Peyer's patch (tissue), 4 donors: ENCODE data around the gene SMG9. TPM values are rescaled to one million over a fixed set of nuclear protein-coding genes. Genes with fewer than 3 reads are reported as not detected.

Source experiments
- DNase-seq, 3 donors: peaks; one replicate each; pipeline ENCODE4 v3.0.0-alpha.2; 2017 to 2019
- H3K27ac ChIP-seq, 4 donors: fragments of 200-600 bp; sonication (generic); one replicate each; pipeline ENCODE4 v1.5.1; 2016 to 2019
- H3K27me3 ChIP-seq, 2 donors: fragments of 200-600 bp; sonication (generic); one replicate each; pipeline ENCODE4 v1.5.1; 2019
- H3K36me3 ChIP-seq, 3 donors: fragments of 200-600 bp; sonication (generic); one replicate each; pipeline ENCODE4 v1.5.1; 2016 to 2019
- H3K4me1 ChIP-seq, 4 donors: fragments of 200-600 bp; sonication (generic); one replicate each; pipeline ENCODE4 v1.5.1; 2016 to 2019
- H3K4me3 ChIP-seq, 4 donors: fragments of 200-600 bp; sonication (generic); 1 replicate in 3 of 4; 2 replicates in 1 of 4; pipeline ENCODE4 v1.5.1; 2016 to 2019; ENCODE audit warnings: mild to moderate bottlenecking in 1 of 4
- H3K9me3 ChIP-seq, 4 donors: fragments of 200-600 bp; sonication (generic); one replicate each; pipeline ENCODE4 v1.5.1; 2016 to 2019; ENCODE audit warnings: mild to moderate bottlenecking in 1 of 4
- CTCF ChIP-seq, 6 experiments: fragments of 450-650 bp in 4 of 6; fragments of 200-600 bp in 2 of 6; sonication (generic) in 1 of 6; IDR thresholded peaks; one replicate each; pipeline ENCODE4 v1.5.1; 2017 to 2019; ENCODE audit warnings: antibody characterized with exemption in 6 of 6, mild to moderate bottlenecking in 3 of 6, moderate library complexity in 1 of 6
- POLR2A ChIP-seq, 2 donors: fragments of 450-650 bp; IDR thresholded peaks; one replicate each; pipeline ENCODE4 v1.5.1; 2017; ENCODE audit warnings: antibody characterized with exemption in 2 of 2, mild to moderate bottlenecking in 2 of 2, moderate library complexity in 2 of 2
- total RNA-seq, 4 donors: library from RNA; depleted of rRNA; stranded (reverse); fragments of >200 nt; gene quantifications; one replicate each; pipeline ENCODE4 v1.1.0, GENCODE V29; 2016

The SMG9 gene
- total RNA-seq, 4 donors from 2014 or later, result 25.0 to 56.1 (median 40.8) TPM

GRCh38 chr19:43681821-43682220 is 72.9 kb downstream of the SMG9 start:
- no peaks in the 10 kb centered on the region for H3K27me3 ChIP-seq
- DNase-seq, result no peak
- TF ChIP-seq CTCF (IDR thresholded peaks at IDR 0.05) (no peak), POLR2A (IDR thresholded peaks at IDR 0.05) (no peak)

DNA sequence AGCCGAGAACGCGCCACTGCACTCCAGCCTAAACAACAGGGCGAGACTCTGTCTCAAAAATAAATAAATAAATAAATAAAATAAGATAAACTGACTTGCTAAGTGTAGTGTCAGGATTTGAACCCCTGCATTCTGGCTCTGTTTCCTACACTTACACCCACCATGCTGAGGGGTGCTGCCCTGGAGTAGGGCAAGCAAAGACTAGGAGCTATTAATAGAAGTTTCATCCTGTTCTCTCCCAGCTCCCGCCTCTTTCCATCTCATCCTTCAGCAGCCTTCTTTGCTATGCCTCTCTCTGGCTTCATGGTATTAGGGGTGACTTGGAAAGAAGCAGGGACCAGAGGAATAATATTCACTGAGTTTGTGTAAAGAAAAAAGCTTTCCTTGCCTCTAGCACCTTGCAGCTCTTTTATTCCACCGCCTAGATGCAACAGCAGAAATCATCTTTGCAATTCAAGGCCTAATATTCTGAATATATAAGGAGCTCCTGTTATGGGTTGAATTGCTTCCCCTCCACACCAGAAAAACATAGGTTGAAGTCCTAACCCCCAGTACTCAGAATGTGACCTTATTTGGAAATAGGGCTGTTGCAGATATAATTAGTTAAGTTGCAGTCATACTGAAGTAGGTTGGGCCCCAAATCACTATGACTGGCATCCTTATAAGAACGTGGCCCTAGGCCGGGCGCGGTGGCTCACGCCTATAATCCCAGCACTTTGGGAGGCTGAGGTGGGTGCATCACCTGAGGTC is 76.1 kb downstream of the SMG9 start:
- Histone ChIP-seq H3K9me3 (no peaks in the 10 kb centered on the region), H3K4me3 (no peak overlapping the region), H3K4me1 (peaks cover 0 to 14% (median 0%) of the 10 kb centered on the region in 4 donors), H3K36me3 (no peaks in the 10 kb centered on the region), H3K27ac (peak overlapping the region in 3 of 4 donors; percentile 43 to 86 (median 82)), H3K27me3 (no peaks in the 10 kb centered on the region)
- no peak for TF ChIP-seq POLR2A (IDR thresholded peaks at IDR 0.05)
- TF ChIP-seq CTCF (IDR thresholded peaks at IDR 0.05), result no peak
- no peak for DNase-seq

More at GRCh38 chr19:43681821-43682220, 72.9 kb downstream of the SMG9 start:
- Histone ChIP-seq H3K4me3 (no peak overlapping the region), H3K4me1 (peaks cover 0 to 9% (median 0%) of the 10 kb centered on the region in 4 donors), H3K9me3 (no peaks in the 10 kb centered on the region), H3K27ac (no peak overlapping the region), H3K36me3 (no peaks in the 10 kb centered on the region)

Other genes with a start within 250 kb of the SMG9 start
- 100 to 1,000 TPM; 115 to 252 (median 199) TPM for gene ETHE1, start 227.8 kb downstream of the SMG9 start, total RNA-seq
- gene ZNF575, start 221.8 kb downstream of the SMG9 start, total RNA-seq, result 1 to 10 TPM in 2 of 4 donors, under 1 TPM in 2; 0.53 to 1.7 (median 1.3) TPM
- 10 to 100 TPM; 18.4 to 49.5 (median 22.2) TPM for gene XRCC1, start 179.4 kb downstream of the SMG9 start, total RNA-seq
- gene PINLYP, start 179.2 kb downstream of the SMG9 start, total RNA-seq, result 1 to 10 TPM in 3 of 4 donors, not detected in 1; 1.9 to 6.6 (median 2.8) TPM
- gene IRGQ, start 158.8 kb downstream of the SMG9 start, total RNA-seq, result 10 to 100 TPM; 10.7 to 28.8 (median 18.5) TPM
- gene ZNF576, start 158.4 kb downstream of the SMG9 start, total RNA-seq, result 10 to 100 TPM in 3 of 4 donors, 1 to 10 TPM in 1; 6.6 to 21.9 (median 16.5) TPM
- gene SRRM5, start 142.9 kb downstream of the SMG9 start, total RNA-seq, result 1 to 10 TPM in 3 of 4 donors, not detected in 1; 1.2 to 2.7 (median 2.5) TPM
- gene ZNF428, start 135.3 kb downstream of the SMG9 start, total RNA-seq, result 10 to 100 TPM; 10.5 to 28.1 (median 11.6) TPM
- gene CADM4, start 115.1 kb downstream of the SMG9 start, total RNA-seq, result 1 to 10 TPM in 1 of 4 donors, under 1 TPM in 1, not detected in 2; 0.80 to 1.4 TPM
- gene PLAUR, start 84.8 kb downstream of the SMG9 start, total RNA-seq, result 10 to 100 TPM in 3 of 4 donors, 1 to 10 TPM in 1; 7.0 to 21.2 (median 15.5) TPM
- gene IRGC, start 38.9 kb downstream of the SMG9 start, total RNA-seq, result not detected
- gene KCNN4, start 26.0 kb upstream of the SMG9 start, total RNA-seq, result 10 to 100 TPM in 3 of 4 donors, 1 to 10 TPM in 1; 5.1 to 54.5 (median 33.1) TPM
- 1 to 10 TPM in 1 of 4 donors, under 1 TPM in 1, not detected in 2; 0.27 to 1.7 TPM for gene LYPD5, start 47.5 kb upstream of the SMG9 start, total RNA-seq
- 10 to 100 TPM in 2 of 4 donors, 1 to 10 TPM in 2; 5.4 to 22.1 (median 11.8) TPM for gene ZNF283, start 72.4 kb upstream of the SMG9 start, total RNA-seq
- gene ZNF404, start 129.0 kb upstream of the SMG9 start, total RNA-seq, result 1 to 10 TPM in 2 of 4 donors, under 1 TPM in 1, not detected in 1; 0.66 to 2.8 (median 1.2) TPM
- gene ZNF45, start 180.3 kb upstream of the SMG9 start, total RNA-seq, result 10 to 100 TPM in 3 of 4 donors, 1 to 10 TPM in 1; 6.9 to 18.2 (median 14.9) TPM
- 1 to 10 TPM; 3.2 to 5.9 (median 5.0) TPM for gene ZNF221, start 196.3 kb upstream of the SMG9 start, total RNA-seq
- 10 to 100 TPM in 1 of 4 donors, 1 to 10 TPM in 3; 2.5 to 10.9 (median 6.2) TPM for gene ZNF155, start 229.2 kb upstream of the SMG9 start, total RNA-seq
- gene ZNF230, start 248.0 kb upstream of the SMG9 start, total RNA-seq, result 10 to 100 TPM in 1 of 4 donors, 1 to 10 TPM in 3; 3.3 to 11.2 (median 4.0) TPM